Keratinocyte (primary cell): ENCODE measurements around the gene MYL12A. TPM values are rescaled to one million over a fixed set of nuclear protein-coding genes. Genes with fewer than 3 reads are reported as not detected.

ENCODE experiments used
- DNase-seq: peaks from one replicate; pipeline ENCODE4 v3.0.0-alpha.2; 2011; ENCODE audit warnings: low read depth, missing footprints, low spot score
- FAIRE-seq: peaks from 2 replicates; lab custom pipeline; 2011; peaks lifted over from hg19 to GRCh38; lab: Jason Lieb, UNC
- H2AFZ ChIP-seq: 2 replicates; pipeline ENCODE4 v1.6.0; 2012; ENCODE audit warnings: low read length, control low read depth, inconsistent platforms; ENCODE audit not compliant: control insufficient read depth
- H3K27ac ChIP-seq: 2 replicates; pipeline ENCODE4 v1.5.1; 2011; ENCODE audit warnings: low read length; ENCODE audit not compliant: control insufficient read depth, insufficient read depth
- H3K27me3 ChIP-seq: 3 replicates; pipeline ENCODE4 v1.6.0; 2011; ENCODE audit warnings: low read length; ENCODE audit not compliant: control insufficient read depth, insufficient read depth; ENCODE audit errors: extremely low read depth
- H3K36me3 ChIP-seq, 2 experiments: 2 replicates in 1 of 2; 3 replicates in 1 of 2; pipeline ENCODE4 v1.5.1; 2011; ENCODE audit warnings: low read length in 2 of 2, mild to moderate bottlenecking in 1 of 2; ENCODE audit not compliant: control insufficient read depth in 2 of 2, insufficient read depth in 2 of 2; ENCODE audit errors: extremely low read depth in 1 of 2
- H3K4me1 ChIP-seq: 3 replicates; pipeline ENCODE4 v1.5.1; 2011; ENCODE audit warnings: low read length; ENCODE audit not compliant: control insufficient read depth, insufficient read depth; ENCODE audit errors: extremely low read depth
- H3K4me2 ChIP-seq: 3 replicates; pipeline ENCODE4 v1.6.0; 2011; ENCODE audit warnings: low read depth, low read length; ENCODE audit not compliant: control insufficient read depth, insufficient read depth; ENCODE audit errors: extremely low read depth
- H3K4me3 ChIP-seq, 3 experiments: fragments of 200-600 bp in 1 of 3; sonication (generic) in 1 of 3; 2 replicates in 2 of 3; 3 replicates in 1 of 3; pipeline ENCODE4 v1.5.1; 2011 to 2016; ENCODE audit warnings: low read length in 3 of 3, mild to moderate bottlenecking in 3 of 3, control low read depth in 2 of 3, inconsistent platforms in 1 of 3, low read depth in 1 of 3, mixed read lengths in 1 of 3, mixed run types in 1 of 3, moderate library complexity in 1 of 3; ENCODE audit not compliant: control insufficient read depth in 2 of 3, insufficient read depth in 2 of 3; ENCODE audit errors: extremely low read depth in 1 of 3
- H3K79me2 ChIP-seq: 2 replicates; pipeline ENCODE4 v1.6.0; 2012; ENCODE audit warnings: low read length; ENCODE audit not compliant: control insufficient read depth, insufficient read depth
- H3K9ac ChIP-seq: 3 replicates; pipeline ENCODE4 v1.6.0; 2011; ENCODE audit warnings: low read length; ENCODE audit not compliant: control insufficient read depth, insufficient read depth; ENCODE audit errors: extremely low read depth
- H3K9me1 ChIP-seq: 3 replicates; pipeline ENCODE4 v1.6.0; 2011; ENCODE audit warnings: low read length; ENCODE audit not compliant: control insufficient read depth, insufficient read depth; ENCODE audit errors: extremely low read depth
- H3K9me3 ChIP-seq: 2 replicates; pipeline ENCODE4 v1.5.1; 2012; ENCODE audit warnings: low read depth, low read length; ENCODE audit not compliant: control insufficient read depth
- H4K20me1 ChIP-seq: 3 replicates; pipeline ENCODE4 v1.6.0; 2011; ENCODE audit warnings: low read length; ENCODE audit not compliant: control insufficient read depth, insufficient read depth; ENCODE audit errors: extremely low read depth
- CTCF ChIP-seq, 3 experiments: IDR thresholded peaks in 1 of 3; conservative IDR thresholded peaks in 1 of 3; optimal IDR thresholded peaks in 1 of 3; 2 replicates in 2 of 3; 3 replicates in 1 of 3; pipeline versions ENCODE3 to v1.5.1; 2011; ENCODE audit warnings: low read length in 3 of 3, mild to moderate bottlenecking in 3 of 3, moderate library complexity in 2 of 3, control low read depth in 1 of 3, inconsistent platforms in 1 of 3; ENCODE audit not compliant: insufficient read depth in 2 of 3; ENCODE audit errors: extremely low read depth in 1 of 3
- EZH2 ChIP-seq: IDR thresholded peaks from one replicate; pipeline ENCODE4 v1.6.1; 2012; ENCODE audit warnings: inconsistent platforms, mild to moderate bottlenecking, low read length, moderate library complexity
- dilution Hi-C: fragments of 300-500 bp; cut with MboI; formaldehyde crosslinking; loops from one replicate; pipeline ENCODE4 v1.7.0; 2020; ENCODE audit warnings: low sequenced_read_pairs; ENCODE audit not compliant: extremely low pct_ligation_motif_present
- polyA plus RNA-seq, 5 experiments: library from polyadenylated mRNA; depleted of rRNA in 3 of 5; stranded (reverse) in 3 of 5; stranded (forward) in 1 of 5; unstranded in 1 of 5; fragments of >200 nt; gene quantifications; 1 replicate in 1 of 5; 2 replicates in 3 of 5; 3 replicates in 1 of 5; pipeline versions ENCODE4 v1.2.1 to v1.2.3, GENCODE V29; 2011 to 2012; ENCODE audit warnings: missing spikeins in 2 of 5, low read depth in 1 of 5, low replicate concordance in 1 of 5

The MYL12A gene
- polyA plus RNA-seq, 1 donor (not counting 4 experiments of a cell fraction or from before 2014, with no cell fraction given), result 759 TPM

- H4K20me1 ChIP-seq, result no peaks in the 10 kb centered on the region
- H3K9me1 ChIP-seq, result no peaks in the 10 kb centered on the region
- no peak overlapping the region for H3K4me3 ChIP-seq
- TF ChIP-seq EZH2 (no peak), CTCF (optimal IDR thresholded peaks at IDR 0.05 in 1 of 3, IDR thresholded peaks at IDR 0.05 in 1 of 3, conservative IDR thresholded peaks at IDR 0.05 in 1 of 3; ENCODE audit: extremely low read depth in 1 of 3, insufficient read depth in 2 of 3, low read length in 3 of 3) (no peak)
- H3K9me3 ChIP-seq, result no peaks in the 10 kb centered on the region
- H2AFZ ChIP-seq, result no peak overlapping the region
- H3K9ac ChIP-seq, result no peak overlapping the region
- peaks cover 0 to under 1% of the 10 kb centered on the region in 2 experiments for H3K36me3 ChIP-seq
- H3K27ac ChIP-seq, result no peak overlapping the region
- dilution Hi-C loops, result no loop called here
- peaks cover 3% of the 10 kb centered on the region for H3K4me1 ChIP-seq
- no peaks in the 10 kb centered on the region for H3K79me2 ChIP-seq
- no peak overlapping the region for H3K4me2 ChIP-seq
- DNase-seq (no peak), FAIRE-seq (no peak)
- no peaks in the 10 kb centered on the region for H3K27me3 ChIP-seq
Measured at GRCh38 chr18:3284501-3284900, 36.9 kb downstream of the MYL12A start.

- Histone ChIP-seq H3K4me2 (no peak overlapping the region), H3K9me1 (no peaks in the 10 kb centered on the region), H3K9me3 (no peaks in the 10 kb centered on the region), H3K27ac (no peak overlapping the region), H3K36me3 (no peaks in the 10 kb centered on the region), H3K4me3 (no peak overlapping the region), H3K27me3 (no peaks in the 10 kb centered on the region), H4K20me1 (no peaks in the 10 kb centered on the region), H2AFZ (no peak overlapping the region), H3K79me2 (no peaks in the 10 kb centered on the region), H3K4me1 (peaks cover 3% of the 10 kb centered on the region), H3K9ac (no peak overlapping the region)
- dilution Hi-C loops, result no loop called here
- no peak for TF ChIP-seq EZH2
- no peak for TF ChIP-seq CTCF (optimal IDR thresholded peaks at IDR 0.05 in 1 of 3, IDR thresholded peaks at IDR 0.05 in 1 of 3, conservative IDR thresholded peaks at IDR 0.05 in 1 of 3; ENCODE audit: extremely low read depth in 1 of 3, insufficient read depth in 2 of 3, low read length in 3 of 3)
- DNase-seq, result no peak
- no peak for FAIRE-seq
Measured at GRCh38 chr18:3286159-3286558, 38.6 kb downstream of the MYL12A start.
